Large intestine (tissue), 3 donors: ENCODE results near the gene KIFC3. TPM values are rescaled to one million over a fixed set of nuclear protein-coding genes. Genes with fewer than 3 reads are reported as not detected.

Source experiments
- DNase-seq, 2 donors: peaks; one replicate each; pipeline versions ENCODE4 v3.0.0 to v3.0.0-alpha.2; 2013
- H3K27ac ChIP-seq: one replicate; pipeline ENCODE4 v1.5.1; 2013; ENCODE audit warnings: low read length
- H3K27me3 ChIP-seq: 2 replicates; pipeline ENCODE4 v1.6.1; 2013; ENCODE audit warnings: low read length; ENCODE audit not compliant: control insufficient read depth, insufficient read depth
- H3K36me3 ChIP-seq: 2 replicates; pipeline ENCODE4 v1.6.1; 2013; ENCODE audit warnings: low read length; ENCODE audit not compliant: control insufficient read depth, insufficient read depth
- H3K4me1 ChIP-seq: one replicate; pipeline ENCODE4 v1.6.1; 2013; ENCODE audit warnings: low read length; ENCODE audit not compliant: control insufficient read depth, insufficient read depth
- H3K4me3 ChIP-seq: one replicate; pipeline ENCODE4 v1.5.1; 2013; ENCODE audit warnings: low read length
- H3K9me3 ChIP-seq: one replicate; pipeline ENCODE4 v1.6.1; 2013; ENCODE audit warnings: mild to moderate bottlenecking, low read depth, low read length, moderate library complexity; ENCODE audit not compliant: control insufficient read depth
- WGBS: methylation state at CpG from one replicate; pipeline ENCODE4 v1.1.5; 2013; ENCODE audit warnings: low lambda C conversion rate; ENCODE audit not compliant: insufficient coverage; 5-methylcytosine and 5-hydroxymethylcytosine counted together
- polyA plus RNA-seq: library from polyadenylated mRNA; unstranded; fragments of 120-200 nt; gene quantifications from one replicate; pipeline ENCODE4 v1.2.1, GENCODE V29; 2013

KIFC3 gene
- polyA plus RNA-seq, 1 donor = 82.3 TPM

DNA sequence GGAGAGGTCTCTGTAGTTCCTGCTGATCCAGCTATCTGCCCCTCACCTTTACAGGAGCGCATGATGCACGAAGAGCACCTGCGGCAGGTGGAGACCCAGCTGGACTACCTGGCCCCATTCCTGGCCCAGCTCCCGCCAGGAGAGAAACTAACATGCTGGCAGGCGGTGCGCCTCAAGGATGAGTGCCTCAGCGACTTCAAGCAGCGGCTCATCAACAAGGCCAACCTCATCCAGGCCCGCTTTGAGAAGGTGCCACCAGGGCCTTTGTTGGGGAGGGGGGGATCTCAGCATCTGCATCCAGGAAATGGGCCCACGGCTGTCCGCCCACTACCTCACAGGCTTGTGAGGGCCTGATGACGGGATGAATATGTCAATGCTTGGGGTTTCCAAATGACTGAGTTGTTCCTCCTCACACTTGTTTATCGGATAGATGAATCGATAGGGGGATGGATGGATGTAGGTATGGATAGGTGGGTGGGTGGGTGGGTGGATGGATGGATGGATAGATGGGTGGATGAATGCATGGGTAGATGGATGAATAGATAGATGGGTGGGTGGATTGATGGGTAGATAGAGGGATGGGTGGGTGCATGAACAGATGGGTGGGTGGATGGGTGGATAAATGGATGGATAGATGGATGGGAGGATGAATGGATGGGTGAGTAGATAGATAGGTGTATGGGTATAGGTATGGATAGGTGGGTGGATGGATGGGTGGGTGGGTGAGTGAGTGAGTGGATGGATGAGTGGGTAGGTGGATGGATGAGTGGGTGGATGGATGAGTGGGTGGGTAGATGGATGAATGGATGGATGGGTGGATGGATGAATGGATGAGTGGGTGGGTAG is 73.7 kb downstream of the KIFC3 start:
- Histone ChIP-seq H3K36me3 (no peaks in the 10 kb centered on the region), H3K27ac (no peak overlapping the region), H3K4me3 (no peak overlapping the region), H3K27me3 (no peaks in the 10 kb centered on the region), H3K9me3 (no peaks in the 10 kb centered on the region), H3K4me1 (no peaks in the 10 kb centered on the region)
- whole genome bisulfite sequencing = no CpG with 5 or more reads among the region's 14 CpGs
- no peak for DNase-seq

GRCh38 chr16:57727610-57728009 is 74.7 kb downstream of the KIFC3 start:
- H3K27me3 ChIP-seq = no peaks in the 10 kb centered on the region
- H3K9me3 ChIP-seq = no peaks in the 10 kb centered on the region
- no peak overlapping the region for H3K27ac ChIP-seq
- no peaks in the 10 kb centered on the region for H3K36me3 ChIP-seq
- DNase-seq = no peak
- no peak overlapping the region for H3K4me3 ChIP-seq
- no CpG with 5 or more reads among the region's 4 CpGs for WGBS
- H3K4me1 ChIP-seq = no peaks in the 10 kb centered on the region

DNA sequence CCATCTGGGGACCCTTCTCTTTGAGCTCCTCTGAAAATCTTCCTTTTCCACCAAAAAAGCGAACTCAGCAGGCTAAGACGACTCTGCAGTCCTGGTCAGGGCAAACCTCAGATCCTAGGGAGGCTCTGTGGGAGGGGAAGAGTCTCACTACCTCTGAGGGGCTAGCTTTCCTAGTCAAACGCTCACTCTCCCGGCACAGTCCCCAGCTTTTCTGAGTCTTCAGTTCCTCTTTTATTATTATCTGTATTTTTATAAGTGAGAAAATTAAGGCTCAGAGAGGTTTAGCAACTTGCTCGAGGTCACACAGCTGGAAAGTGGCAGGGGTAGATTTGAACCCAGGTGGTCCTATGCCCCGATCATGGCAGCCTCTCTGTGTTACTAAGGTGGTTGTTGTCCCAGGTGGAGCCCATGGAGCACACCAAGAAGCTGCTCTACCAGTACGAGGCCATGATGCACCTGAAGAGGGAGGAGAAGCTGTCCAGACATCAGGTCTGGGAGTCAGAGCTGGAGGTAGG is 75.8 kb downstream of the KIFC3 start:
- DNase-seq = no peak
- no peaks in the 10 kb centered on the region for H3K36me3 ChIP-seq
- no peak overlapping the region for H3K4me3 ChIP-seq
- H3K9me3 ChIP-seq = no peaks in the 10 kb centered on the region
- H3K4me1 ChIP-seq = no peaks in the 10 kb centered on the region
- H3K27ac ChIP-seq = no peak overlapping the region
- no peaks in the 10 kb centered on the region for H3K27me3 ChIP-seq
- no CpG with 5 or more reads among the region's 7 CpGs for WGBS

DNA sequence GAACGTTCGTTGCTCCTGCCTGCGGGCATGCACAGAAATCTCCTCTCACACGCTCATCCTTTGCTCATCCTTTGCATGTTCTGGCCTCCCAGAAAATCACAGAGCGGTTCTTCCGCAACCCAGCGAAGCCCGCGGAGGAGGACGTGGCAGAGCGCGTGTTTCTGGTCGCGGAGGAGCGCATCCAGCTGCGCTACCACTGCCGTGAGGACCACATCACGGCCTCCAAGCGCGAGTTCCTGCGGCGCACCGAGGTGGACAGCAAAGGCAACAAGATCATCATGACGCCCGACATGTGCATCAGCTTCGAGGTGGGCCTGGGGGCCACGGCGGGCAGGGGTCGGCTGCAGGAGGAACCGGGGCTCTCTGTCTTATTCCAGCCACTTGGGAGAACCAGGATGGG is 76.3 kb downstream of the KIFC3 start:
- Histone ChIP-seq H3K9me3 (no peaks in the 10 kb centered on the region), H3K27ac (no peak overlapping the region), H3K36me3 (no peaks in the 10 kb centered on the region), H3K4me3 (no peak overlapping the region), H3K4me1 (no peaks in the 10 kb centered on the region), H3K27me3 (no peaks in the 10 kb centered on the region)
- DNase-seq = no peak
- WGBS = 100% methylated on average over 2 of the region's 30 CpGs

- WGBS = no CpG with 5 or more reads among the region's 5 CpGs
- H3K4me3 ChIP-seq = no peak overlapping the region
- H3K36me3 ChIP-seq = no peaks in the 10 kb centered on the region
- no peaks in the 10 kb centered on the region for H3K4me1 ChIP-seq
- H3K27ac ChIP-seq = no peak overlapping the region
- no peaks in the 10 kb centered on the region for H3K9me3 ChIP-seq
- DNase-seq = no peak
- H3K27me3 ChIP-seq = no peaks in the 10 kb centered on the region
Measured at GRCh38 chr16:57725554-57725953, 76.7 kb downstream of the KIFC3 start.

DNA sequence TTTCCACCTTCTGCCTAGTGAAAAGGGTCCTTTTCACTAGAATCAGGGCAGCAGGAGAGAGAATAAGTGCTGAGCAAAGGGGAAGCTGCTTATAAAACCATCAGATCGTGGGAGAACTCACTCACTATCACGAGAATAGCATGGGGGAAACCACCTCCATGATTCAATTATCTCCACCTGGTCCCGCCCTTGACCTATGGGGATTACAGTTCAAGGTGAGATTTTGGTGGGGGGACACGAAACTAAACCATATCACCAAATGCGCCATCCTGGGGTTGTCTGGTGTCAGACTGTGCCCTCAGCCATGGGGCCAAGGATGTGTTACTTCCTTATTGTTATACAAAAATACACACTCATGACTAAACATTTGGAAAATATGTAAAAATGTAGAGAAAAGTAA is 77.1 kb downstream of the KIFC3 start:
- no peak for DNase-seq
- WGBS = 80% methylated on average over 1 of the region's 5 CpGs
- Histone ChIP-seq H3K4me3 (no peak overlapping the region), H3K27me3 (no peaks in the 10 kb centered on the region), H3K9me3 (no peaks in the 10 kb centered on the region), H3K27ac (no peak overlapping the region), H3K4me1 (no peaks in the 10 kb centered on the region), H3K36me3 (no peaks in the 10 kb centered on the region)

- Histone ChIP-seq H3K9me3 (no peaks in the 10 kb centered on the region), H3K27me3 (no peaks in the 10 kb centered on the region), H3K4me3 (no peak overlapping the region), H3K4me1 (no peaks in the 10 kb centered on the region), H3K27ac (no peak overlapping the region), H3K36me3 (no peaks in the 10 kb centered on the region)
- DNase-seq = no peak
- no CpG with 5 or more reads among the region's 15 CpGs for WGBS
Measured at GRCh38 chr16:57724531-57724930, 77.8 kb downstream of the KIFC3 start.

- no CpG with 5 or more reads among the region's 7 CpGs for WGBS
- Histone ChIP-seq H3K4me3 (no peak overlapping the region), H3K9me3 (no peaks in the 10 kb centered on the region), H3K27ac (no peak overlapping the region), H3K36me3 (no peaks in the 10 kb centered on the region), H3K4me1 (no peaks in the 10 kb centered on the region), H3K27me3 (no peaks in the 10 kb centered on the region)
- no peak for DNase-seq
Measured at GRCh38 chr16:57723170-57723569, 79.1 kb downstream of the KIFC3 start.

GRCh38 chr16:57722651-57723050 is 79.6 kb downstream of the KIFC3 start:
- H3K4me1 ChIP-seq = no peaks in the 10 kb centered on the region
- no CpG with 5 or more reads among the region's 11 CpGs for WGBS
- no peak overlapping the region for H3K4me3 ChIP-seq
- no peak overlapping the region for H3K27ac ChIP-seq
- no peaks in the 10 kb centered on the region for H3K36me3 ChIP-seq
- H3K9me3 ChIP-seq = no peaks in the 10 kb centered on the region
- no peak for DNase-seq
- no peaks in the 10 kb centered on the region for H3K27me3 ChIP-seq

- Histone ChIP-seq H3K4me1 (no peaks in the 10 kb centered on the region), H3K36me3 (no peaks in the 10 kb centered on the region), H3K4me3 (no peak overlapping the region), H3K27me3 (no peaks in the 10 kb centered on the region), H3K9me3 (no peaks in the 10 kb centered on the region), H3K27ac (no peak overlapping the region)
- no CpG with 5 or more reads among the region's 2 CpGs for WGBS
- no peak for DNase-seq
Measured at GRCh38 chr16:57722210-57722499, 80.1 kb downstream of the KIFC3 start.
